H1 (cell line): Measurements from ENCODE around the gene ATP6V1A. TPM values are rescaled to one million over a fixed set of nuclear protein-coding genes. Genes with fewer than 3 reads are reported as not detected.

Experiments
- CTCF ChIA-PET: fragments of 300-600 bp; sonication (Branson Sonifier 250); formaldehyde crosslinking; loops from one replicate; lab custom pipeline; 2021; ENCODE audit not compliant: partially characterized antibody; lab: Charles Lee
- POLR2A ChIA-PET: fragments of 300-600 bp; sonication (Branson Sonifier 250); formaldehyde crosslinking; loops from one replicate; lab custom pipeline; 2021; ENCODE audit warnings: inconsistent platforms; ENCODE audit not compliant: partially characterized antibody; lab: Charles Lee
- DNase-seq, 2 experiments: peaks; one replicate each; pipeline versions ENCODE4 v3.0.0 to v3.0.0-alpha.2; 2010 to 2022; ENCODE audit warnings: low spot score in 2 of 2, low read depth in 1 of 2, mixed read lengths in 1 of 2
- FAIRE-seq: peaks from 2 replicates; lab custom pipeline; 2011; peaks lifted over from hg19 to GRCh38; lab: Jason Lieb, UNC
- H2AFZ ChIP-seq: 2 replicates; pipeline ENCODE4 v1.8.1; 2012; ENCODE audit warnings: low read length, inconsistent platforms
- H2AK5ac ChIP-seq: 2 replicates; pipeline ENCODE4 v1.6.1; 2013; ENCODE audit warnings: low read depth, low read length
- H2BK120ac ChIP-seq: replicated peaks from 2 replicates; pipeline ENCODE3; 2013; ENCODE audit warnings: low read depth, low read length, inconsistent platforms
- H2BK12ac ChIP-seq: 2 replicates; pipeline ENCODE4 v1.6.1; 2013; ENCODE audit warnings: low read depth, low read length
- H2BK15ac ChIP-seq: 2 replicates; pipeline ENCODE4 v1.6.1; 2013; ENCODE audit warnings: low read length
- H2BK20ac ChIP-seq: 2 replicates; pipeline ENCODE4 v1.6.1; 2013; ENCODE audit warnings: low read length
- H2BK5ac ChIP-seq: 2 replicates; pipeline ENCODE4 v1.6.1; 2013; ENCODE audit warnings: low read depth, low read length
- H3K14ac ChIP-seq: 2 replicates; pipeline ENCODE4 v1.6.1; 2013; ENCODE audit warnings: inconsistent platforms; ENCODE audit not compliant: insufficient read length
- H3K18ac ChIP-seq: 2 replicates; pipeline ENCODE4 v1.6.1; 2013; ENCODE audit warnings: low read length; ENCODE audit errors: extremely low read depth
- H3K23ac ChIP-seq: 2 replicates; pipeline ENCODE4 v1.6.1; 2013; ENCODE audit warnings: inconsistent platforms; ENCODE audit not compliant: insufficient read length
- H3K23me2 ChIP-seq: 2 replicates; pipeline ENCODE4 v1.6.1; 2013; ENCODE audit warnings: low read depth, low read length
- H3K27ac ChIP-seq: 2 replicates; pipeline ENCODE4 v1.6.1; 2011; ENCODE audit warnings: low read depth, low read length, inconsistent platforms
- H3K27me3 ChIP-seq, 4 experiments: replicated peaks in 1 of 4; 1 replicate in 1 of 4; 2 replicates in 3 of 4; pipeline versions ENCODE4 v1.6.1 to v1.8.1; 2011 to 2013; ENCODE audit warnings: low read length in 3 of 4, mild to moderate bottlenecking in 3 of 4, inconsistent platforms in 2 of 4, mixed read lengths in 2 of 4, moderate library complexity in 1 of 4; ENCODE audit not compliant: control insufficient read depth in 3 of 4, insufficient read depth in 3 of 4; ENCODE audit errors: extremely low read depth in 1 of 4
- H3K36me3 ChIP-seq, 4 experiments: 2 replicates each; pipeline versions ENCODE4 v1.6.1 to v1.8.1; 2011 to 2013; ENCODE audit warnings: mild to moderate bottlenecking in 4 of 4, low read length in 3 of 4, moderate library complexity in 2 of 4, control low read depth in 1 of 4, inconsistent platforms in 1 of 4; ENCODE audit not compliant: insufficient read depth in 4 of 4, control insufficient read depth in 2 of 4
- H3K4ac ChIP-seq: replicated peaks from 2 replicates; pipeline ENCODE3; 2013; ENCODE audit warnings: low read length, low read depth, mixed read lengths, inconsistent platforms; ENCODE audit not compliant: insufficient read length
- H3K4me1 ChIP-seq, 4 experiments: replicated peaks in 1 of 4; 1 replicate in 1 of 4; 2 replicates in 3 of 4; pipeline versions ENCODE4 v1.6.1 to v1.8.1; 2011 to 2013; ENCODE audit warnings: low read length in 3 of 4, inconsistent platforms in 2 of 4, mixed read lengths in 1 of 4; ENCODE audit not compliant: insufficient read depth in 4 of 4, control insufficient read depth in 3 of 4
- H3K4me2 ChIP-seq, 2 experiments: 2 replicates each; pipeline versions ENCODE4 v1.6.1 to v1.8.1; 2011 to 2013; ENCODE audit warnings: low read depth in 2 of 2, low read length in 2 of 2, control low read depth in 1 of 2, inconsistent platforms in 1 of 2, mild to moderate bottlenecking in 1 of 2; ENCODE audit not compliant: insufficient read depth in 1 of 2
- H3K4me3 ChIP-seq, 4 experiments: fragments of 200-600, 300-600 bp in 1 of 4; sonication (generic), shearing (Covaris generic), sonication (Bioruptor Twin) in 1 of 4; 2 replicates each; pipeline versions ENCODE4 v1.5.1 to v1.8.1; 2011 to 2016; ENCODE audit warnings: low read length in 4 of 4, low read depth in 3 of 4, control low read depth in 2 of 4, inconsistent platforms in 2 of 4, mild to moderate bottlenecking in 2 of 4, mixed read lengths in 1 of 4, moderate library complexity in 1 of 4; ENCODE audit not compliant: insufficient read depth in 2 of 4; ENCODE audit errors: extremely low read depth in 1 of 4
- H3K56ac ChIP-seq: replicated peaks from 2 replicates; pipeline ENCODE3; 2013; ENCODE audit warnings: low read depth, mild to moderate bottlenecking, mixed read lengths, low read length, inconsistent platforms; ENCODE audit not compliant: insufficient read length
- H3K79me1 ChIP-seq: 2 replicates; pipeline ENCODE4 v1.6.1; 2013; ENCODE audit warnings: low read depth, low read length, control low read depth
- H3K79me2 ChIP-seq, 2 experiments: 2 replicates each; pipeline versions ENCODE4 v1.6.1 to v1.8.1; 2012 to 2013; ENCODE audit warnings: low read length in 2 of 2, mild to moderate bottlenecking in 2 of 2, inconsistent platforms in 1 of 2; ENCODE audit not compliant: insufficient read depth in 2 of 2, control insufficient read depth in 1 of 2
- H3K9ac ChIP-seq, 4 experiments: replicated peaks in 1 of 4; 1 replicate in 1 of 4; 2 replicates in 3 of 4; pipeline versions ENCODE4 v1.6.1 to v1.8.1; 2011 to 2013; ENCODE audit warnings: low read depth in 3 of 4, low read length in 3 of 4, control low read depth in 2 of 4, mild to moderate bottlenecking in 2 of 4, moderate library complexity in 2 of 4, inconsistent platforms in 1 of 4; ENCODE audit errors: extremely low read depth in 1 of 4
- H3K9me3 ChIP-seq, 2 experiments: 2 replicates each; pipeline versions ENCODE4 v1.6.1 to v1.8.1; 2012 to 2013; ENCODE audit warnings: mild to moderate bottlenecking in 2 of 2, moderate library complexity in 2 of 2, control low read depth in 1 of 2, inconsistent platforms in 1 of 2, low read depth in 1 of 2, low read length in 1 of 2, mixed read lengths in 1 of 2; ENCODE audit not compliant: insufficient read depth in 2 of 2
- H4K20me1 ChIP-seq, 2 experiments: replicated peaks in 1 of 2; 2 replicates each; pipeline versions ENCODE3 to v1.8.1; 2011 to 2013; ENCODE audit warnings: inconsistent platforms in 2 of 2, low read length in 2 of 2, mild to moderate bottlenecking in 1 of 2; ENCODE audit not compliant: insufficient read depth in 2 of 2, control insufficient read depth in 1 of 2
- H4K5ac ChIP-seq: 2 replicates; pipeline ENCODE4 v1.6.1; 2013; ENCODE audit warnings: low read length, low read depth, mixed read lengths, inconsistent platforms; ENCODE audit not compliant: insufficient read length
- H4K8ac ChIP-seq: 2 replicates; pipeline ENCODE4 v1.8.0; 2013; ENCODE audit warnings: mild to moderate bottlenecking, moderate library complexity, low read length, inconsistent platforms; ENCODE audit not compliant: insufficient read depth; ENCODE audit errors: extremely low read depth
- H4K91ac ChIP-seq: replicated peaks from 2 replicates; pipeline ENCODE3; 2013; ENCODE audit warnings: low read length, mixed read lengths, inconsistent platforms; ENCODE audit not compliant: insufficient read length
- CEBPB ChIP-seq: IDR thresholded peaks from 2 replicates; pipeline ENCODE4 v1.6.1; 2012; ENCODE audit warnings: low read depth, low read length
- CHD2 ChIP-seq: IDR thresholded peaks from 2 replicates; pipeline ENCODE4 v1.6.1; 2012; ENCODE audit warnings: low read length, improper control_type of control experiment
- EZH2 ChIP-seq: fragments of 200-600 bp; sonication (generic); IDR thresholded peaks from 2 replicates; pipeline ENCODE4 v1.7.1; 2012; ENCODE audit warnings: low read depth, mild to moderate bottlenecking, moderate library complexity, low read length, inconsistent platforms; ENCODE audit not compliant: severe bottlenecking
- JUND ChIP-seq: IDR thresholded peaks from 2 replicates; pipeline ENCODE4 v1.6.1; 2011; ENCODE audit warnings: mild to moderate bottlenecking, improper control_type of control experiment, low read length
- POLR2AphosphoS5 ChIP-seq: IDR thresholded peaks from 2 replicates; pipeline ENCODE4 v1.6.1; 2011; ENCODE audit warnings: low read depth, low read length
- SIN3A ChIP-seq, 2 experiments: IDR thresholded peaks in 1 of 2; conservative IDR thresholded peaks in 1 of 2; 2 replicates each; pipeline ENCODE4 v1.6.1; 2011 to 2012; ENCODE audit warnings: low read length in 2 of 2, improper control_type of control experiment in 1 of 2, low read depth in 1 of 2, mild to moderate bottlenecking in 1 of 2
- TCF12 ChIP-seq: IDR thresholded peaks from 2 replicates; pipeline ENCODE4 v1.6.1; 2011; ENCODE audit warnings: low read depth, mild to moderate bottlenecking, low read length
- WGBS, 2 experiments: shearing (Covaris generic) in 1 of 2; methylation state at CpG; one replicate each; pipeline versions ENCODE4 v1.1.6 to v1.1.7; 2013 to 2015; ENCODE audit warnings: low lambda C conversion rate in 2 of 2, mixed read lengths in 2 of 2, inconsistent platforms in 1 of 2, low coverage in 1 of 2, missing lambda C conversion rate in 1 of 2; ENCODE audit not compliant: insufficient replicate concordance in 2 of 2, insufficient coverage in 1 of 2, insufficient read length in 1 of 2; ENCODE audit errors: extremely low coverage in 1 of 2, missing lambda C conversion rate in 1 of 2; 5-methylcytosine and 5-hydroxymethylcytosine counted together
- polyA plus RNA-seq, 7 experiments: library from polyadenylated mRNA; depleted of rRNA in 3 of 7; stranded (reverse) in 5 of 7; unstranded in 2 of 7; fragments of >200 nt in 5 of 7; fragments of 200-250 nt in 2 of 7; gene quantifications; 1 replicate in 5 of 7; 2 replicates in 1 of 7; 4 replicates in 1 of 7; pipeline versions ENCODE4 v1.2.1 to v1.2.3, GENCODE V29; 2011 to 2013; ENCODE audit warnings: missing spikeins in 2 of 7, mixed read lengths in 2 of 7
- total RNA-seq: library from RNA; stranded (reverse); fragmentation: NEBNext Ultra II Directional; extraction: Animal tissue kit (Norgen Biotek cat#: 25700); gene quantifications from 2 replicates; pipeline ENCODE4 v1.2.1, GENCODE V29; 2021
- TF ChIP-seq, protein P1 (sequence below): IDR thresholded peaks from 2 replicates; pipeline ENCODE4 v1.6.1; 2012; ENCODE audit warnings: low read length, inconsistent platforms

Gene ATP6V1A
- total and polyA plus RNA-seq, 2 of the 8 experiments (the other 6 are each of a cell fraction or from before 2014, with no cell fraction given) = 15.4 to 90.9 TPM

DNA sequence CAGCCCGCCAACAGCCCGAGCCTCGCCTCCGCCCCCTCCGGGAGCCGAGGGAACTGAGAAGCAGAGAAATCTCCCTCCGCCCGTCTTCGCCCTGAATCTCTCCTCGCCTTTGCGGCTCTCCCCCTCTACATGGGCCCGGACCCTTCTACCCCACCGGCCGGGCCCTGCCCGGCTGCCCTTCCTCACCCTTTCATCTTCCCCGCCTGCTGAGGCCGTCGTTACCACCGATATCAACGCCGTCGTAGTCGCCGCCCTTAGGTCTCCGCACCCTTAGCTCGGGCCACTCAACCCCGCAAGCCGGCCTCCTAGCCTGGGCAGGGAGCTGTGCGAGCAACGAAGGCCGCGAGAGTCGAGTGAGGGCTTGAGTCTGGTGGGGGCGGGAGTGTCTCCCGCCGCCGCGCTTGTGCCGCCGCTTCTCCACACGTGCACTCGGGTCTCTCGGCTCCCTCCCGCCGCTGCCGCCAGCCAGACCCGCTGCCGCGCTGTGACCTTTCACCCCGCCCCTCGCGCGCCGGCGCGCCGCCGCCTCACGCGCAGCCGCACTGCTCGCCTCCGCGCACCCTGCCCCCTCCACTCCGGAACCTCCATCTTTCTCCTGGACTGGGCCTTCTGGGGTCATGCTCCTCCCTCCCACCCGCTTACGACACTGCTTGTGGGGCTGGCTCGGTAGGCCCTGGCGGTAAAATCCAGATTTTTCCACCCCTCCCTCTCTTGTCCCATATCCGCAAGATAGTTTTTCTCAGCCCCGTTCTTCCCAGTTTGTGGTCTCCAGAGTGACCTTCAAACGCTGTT is 883 bp upstream of the ATP6V1A start, which contains the start of gene NAA50:
Gene NAA50, minus strand, starts transcription at position 494 of the 792 bp plus-strand sequence. Its CDS starts 300 bp downstream, at position 194.
- H3K4me1 ChIP-seq = peaks cover 0 to 6% (median 2%) of the 10 kb centered on the region in 4 experiments; a peak in 4 of 7 replicates
- peak within 1 kb of the TSS; percentile 93 to 98 (median 94) for H3K9ac ChIP-seq
- peak within 1 kb of the TSS; percentile 91 for H3K14ac ChIP-seq
- peak within 1 kb of the TSS; percentile 64 for H2BK12ac ChIP-seq
- H3K79me2 ChIP-seq = peaks cover 22 to 88% of the 10 kb centered on the region in 2 experiments
- peak within 1 kb of the TSS; percentile 96 for H2BK120ac ChIP-seq
- H3K27me3 ChIP-seq = no peaks in the 10 kb centered on the region
- H3K18ac ChIP-seq = peak within 1 kb of the TSS; percentile 84; the same call in 1 of the 2 replicates
- peak within 1 kb of the TSS; percentile 97 for H3K4ac ChIP-seq
- peak within 1 kb of the TSS; percentile 84 for H2BK5ac ChIP-seq
- H3K79me1 ChIP-seq = no peaks in the 10 kb centered on the region; the same call in 1 of the 2 replicates
- H4K91ac ChIP-seq = peak within 1 kb of the TSS; percentile 99
- no peak within 1 kb of the TSS for H2BK15ac ChIP-seq
- no peak within 1 kb of the TSS for H2BK20ac ChIP-seq
- peak within 1 kb of the TSS; percentile 95 to 100 (median 98) for H3K4me3 ChIP-seq
- FAIRE-seq (no peak), DNase-seq (peak; percentile 75 to 90)
- peak within 1 kb of the TSS; percentile 99 for H4K8ac ChIP-seq
- peaks cover 13% of the 10 kb centered on the region for H3K23me2 ChIP-seq
- WGBS, 2 experiments = 1% methylated on average over 65 of the region's 72 CpGs; no CpG with 5 or more reads in 1 of the 2 experiments
- H3K4me2 ChIP-seq = peak within 1 kb of the TSS; percentile 85 to 99
- H3K27ac ChIP-seq = peak within 1 kb of the TSS; percentile 99
- POLR2A ChIA-PET = interaction anchor here (0.6 to 3.4 kb wide), 16 partner anchors 7 to 726 kb away, joined by 3 to 21 read pairs (median 5); a partner anchor contains a TSS
- CTCF ChIA-PET = interaction anchor here (0.5 to 3.0 kb wide), 23 partner anchors 11 to 1854 kb away, joined by 3 to 34 read pairs (median 4); no protein-coding TSS in a partner anchor
- H2AFZ ChIP-seq = peak within 1 kb of the TSS; percentile 68
- peaks cover 0 to 4% of the 10 kb centered on the region in 2 experiments for H4K20me1 ChIP-seq
- no peak within 1 kb of the TSS for H3K23ac ChIP-seq
- peak within 1 kb of the TSS; percentile 95 for H4K5ac ChIP-seq
- H3K9me3 ChIP-seq = no peaks in the 10 kb centered on the region
- H3K56ac ChIP-seq = peak within 1 kb of the TSS; percentile 99
- no peak within 1 kb of the TSS for H2AK5ac ChIP-seq
- no peaks in the 10 kb centered on the region for H3K36me3 ChIP-seq
- TF ChIP-seq SIN3A (conservative IDR thresholded peaks at IDR 0.05 in 1 of 2, IDR thresholded peaks at IDR 0.05 in 1 of 2; ENCODE audit: low read depth in 1 of 2, low read length in 2 of 2) = peak; percentile 4 to 82; a peak in 1 of 4 replicates
- TF ChIP-seq EZH2 = no peak
- TF ChIP-seq, protein P1, sequence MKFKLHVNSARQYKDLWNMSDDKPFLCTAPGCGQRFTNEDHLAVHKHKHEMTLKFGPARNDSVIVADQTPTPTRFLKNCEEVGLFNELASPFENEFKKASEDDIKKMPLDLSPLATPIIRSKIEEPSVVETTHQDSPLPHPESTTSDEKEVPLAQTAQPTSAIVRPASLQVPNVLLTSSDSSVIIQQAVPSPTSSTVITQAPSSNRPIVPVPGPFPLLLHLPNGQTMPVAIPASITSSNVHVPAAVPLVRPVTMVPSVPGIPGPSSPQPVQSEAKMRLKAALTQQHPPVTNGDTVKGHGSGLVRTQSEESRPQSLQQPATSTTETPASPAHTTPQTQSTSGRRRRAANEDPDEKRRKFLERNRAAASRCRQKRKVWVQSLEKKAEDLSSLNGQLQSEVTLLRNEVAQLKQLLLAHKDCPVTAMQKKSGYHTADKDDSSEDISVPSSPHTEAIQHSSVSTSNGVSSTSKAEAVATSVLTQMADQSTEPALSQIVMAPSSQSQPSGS = peak; percentile 58; the same call in 1 of the 2 replicates
- peak; percentile 91 for TF ChIP-seq POLR2AphosphoS5
- peak; percentile 32; the same call in 1 of the 2 replicates for TF ChIP-seq CEBPB
- no peak for TF ChIP-seq JUND
- peak; percentile 58; the same call in 1 of the 2 replicates for TF ChIP-seq CHD2
- no peak for TF ChIP-seq TCF12
